ENCODE measurements around the gene ANKRD61.

GRCh38 chr7:6027806-6028365 lies 3.3 kb upstream of the ANKRD61 start:
- no peak for TF ChIP-seq CTCF (IDR thresholded peaks at IDR 0.05)
- no peak for TF ChIP-seq POLR2A (IDR thresholded peaks at IDR 0.05)
